HG02870 (cell line): ENCODE results near the gene SCNN1B.

Experiments used
- ATAC-seq: cut with Tn5 transposase; IDR thresholded peaks from one replicate; pipeline ENCODE4 v1.9.1; 2021; ENCODE audit warnings: mild to moderate bottlenecking, moderate library complexity; ENCODE audit not compliant: unreplicated experiment

SCNN1B gene

GRCh38 chr16:23319861-23320615 lies 17.9 kb downstream of the SCNN1B start:
- no peak for ATAC-seq

- ATAC-seq, result no peak
Measured at GRCh38 chr16:23320693-23321092, 18.6 kb downstream of the SCNN1B start.

- no peak for ATAC-seq
Measured at GRCh38 chr16:23321206-23321875, 19.2 kb downstream of the SCNN1B start.

- ATAC-seq, result no peak
Measured at GRCh38 chr16:23323224-23324030, 21.3 kb downstream of the SCNN1B start.

GRCh38 chr16:23324727-23325126 lies 22.6 kb downstream of the SCNN1B start:
- no peak for ATAC-seq

- no peak for ATAC-seq
Measured at GRCh38 chr16:23327836-23328235, 25.7 kb downstream of the SCNN1B start.

DNA sequence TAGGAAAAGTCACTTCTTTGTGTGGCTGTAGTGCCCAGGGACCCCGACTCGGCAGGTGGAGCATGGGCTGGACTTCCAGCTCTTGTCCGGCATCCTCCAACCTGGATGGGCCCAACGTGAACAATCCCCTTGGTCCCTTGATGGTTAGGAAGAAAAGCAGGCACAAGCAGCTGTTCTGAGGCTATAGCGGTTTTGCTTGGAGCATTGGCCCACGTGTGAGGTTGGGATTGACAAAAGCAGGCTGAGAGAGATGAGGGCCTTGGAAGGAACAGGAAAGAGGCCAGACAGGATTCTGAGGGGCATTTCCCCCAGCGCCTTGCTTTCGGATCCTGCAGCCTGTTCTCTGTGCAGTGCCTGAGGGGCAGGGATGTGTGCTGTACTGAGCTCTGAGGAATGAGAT lies 28.1 kb downstream of the SCNN1B start:
- no peak for ATAC-seq

DNA sequence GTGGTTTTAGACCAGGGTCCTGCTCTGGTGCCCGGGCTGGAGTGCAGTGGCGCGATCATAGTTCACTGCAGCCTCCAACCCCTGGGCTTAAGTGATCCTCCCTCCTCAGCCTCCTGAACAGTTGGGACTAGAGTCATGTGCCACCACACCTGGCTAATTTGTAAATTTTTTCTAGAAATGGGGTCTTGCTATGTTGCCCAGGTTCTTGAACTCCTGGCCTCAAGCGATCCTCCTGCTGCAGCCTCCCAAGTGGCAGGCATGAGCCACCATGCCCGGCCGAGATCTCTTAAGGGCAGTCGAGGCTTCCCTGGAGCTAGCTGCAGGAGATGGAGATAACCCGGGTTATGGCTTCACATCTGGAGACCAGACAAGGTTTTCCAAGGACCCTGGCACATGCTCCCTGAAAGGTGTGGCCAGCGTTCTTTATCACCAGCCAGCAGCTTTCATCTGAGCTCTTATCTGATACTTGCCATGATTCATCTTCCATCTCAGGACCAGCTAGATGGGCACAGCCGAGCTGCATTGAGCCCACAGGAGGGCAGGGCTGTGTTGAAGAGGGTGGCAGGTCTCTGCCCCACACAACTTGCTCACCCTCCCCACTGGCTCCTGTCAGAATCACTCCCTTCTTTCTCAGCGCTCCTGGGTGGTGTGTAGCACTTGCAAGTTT lies 28.6 kb downstream of the SCNN1B start:
- no peak for ATAC-seq

GRCh38 chr16:23333034-23333579 lies 31.0 kb downstream of the SCNN1B start:
- no peak for ATAC-seq

GRCh38 chr16:23333831-23334456 lies 31.8 kb downstream of the SCNN1B start:
- no peak for ATAC-seq

DNA sequence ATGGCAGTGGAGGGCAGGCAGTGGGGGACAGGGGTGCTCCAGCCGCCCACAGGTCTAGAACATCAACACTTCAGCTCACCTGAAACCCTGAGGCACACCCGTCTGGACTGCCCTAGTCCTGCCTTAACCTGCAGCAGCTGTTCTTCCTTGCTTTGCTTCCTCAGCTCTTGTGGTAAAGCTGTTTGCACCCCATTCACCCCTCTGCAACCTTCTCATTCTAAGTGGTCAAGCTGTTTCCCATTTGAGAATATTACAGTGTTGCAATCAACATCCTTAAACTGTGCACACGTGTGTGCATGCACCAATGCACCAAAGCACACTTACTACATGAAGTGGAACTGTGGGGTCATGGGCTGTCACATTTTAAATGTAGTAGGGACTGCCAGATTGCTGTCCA lies 32.4 kb downstream of the SCNN1B start:
- ATAC-seq, result no peak

GRCh38 chr16:23334950-23335349 lies 32.8 kb downstream of the SCNN1B start:
- ATAC-seq, result no peak

DNA sequence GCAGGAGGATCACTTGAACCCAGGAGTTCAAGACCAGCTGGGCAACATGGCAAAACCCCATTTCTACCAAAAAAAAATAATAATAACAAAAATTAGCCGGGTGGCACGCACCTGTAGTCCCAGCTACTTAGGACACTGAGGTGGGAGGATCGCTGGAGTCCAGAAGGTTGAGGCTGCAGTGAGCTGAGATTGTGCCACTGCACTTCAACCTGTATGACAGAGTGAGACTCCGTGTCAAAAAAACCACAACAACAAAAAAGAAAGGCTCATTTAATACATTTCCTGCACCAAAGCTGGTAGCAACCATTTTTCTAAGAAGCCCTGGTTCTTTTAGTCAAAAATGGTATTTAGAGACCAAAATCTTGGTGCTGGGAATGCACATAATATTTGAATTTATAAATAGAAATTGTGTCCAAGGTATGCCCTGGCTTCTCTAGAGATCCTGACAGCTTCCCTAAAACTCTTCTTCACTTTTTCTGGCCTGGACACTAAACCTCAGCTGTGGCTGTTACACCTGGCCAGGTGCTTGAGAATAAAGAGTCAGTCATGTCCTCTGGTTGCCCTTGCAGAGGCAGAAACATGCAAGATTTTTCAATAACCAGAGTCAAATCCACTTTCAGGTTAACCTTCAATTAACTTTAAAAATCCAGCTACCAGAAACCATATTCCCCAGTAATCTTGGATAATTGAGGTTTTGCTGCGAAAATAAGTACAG lies 35.9 kb downstream of the SCNN1B start:
- ATAC-seq, result no peak

GRCh38 chr16:23339787-23340186 lies 37.7 kb downstream of the SCNN1B start:
- no peak for ATAC-seq

DNA sequence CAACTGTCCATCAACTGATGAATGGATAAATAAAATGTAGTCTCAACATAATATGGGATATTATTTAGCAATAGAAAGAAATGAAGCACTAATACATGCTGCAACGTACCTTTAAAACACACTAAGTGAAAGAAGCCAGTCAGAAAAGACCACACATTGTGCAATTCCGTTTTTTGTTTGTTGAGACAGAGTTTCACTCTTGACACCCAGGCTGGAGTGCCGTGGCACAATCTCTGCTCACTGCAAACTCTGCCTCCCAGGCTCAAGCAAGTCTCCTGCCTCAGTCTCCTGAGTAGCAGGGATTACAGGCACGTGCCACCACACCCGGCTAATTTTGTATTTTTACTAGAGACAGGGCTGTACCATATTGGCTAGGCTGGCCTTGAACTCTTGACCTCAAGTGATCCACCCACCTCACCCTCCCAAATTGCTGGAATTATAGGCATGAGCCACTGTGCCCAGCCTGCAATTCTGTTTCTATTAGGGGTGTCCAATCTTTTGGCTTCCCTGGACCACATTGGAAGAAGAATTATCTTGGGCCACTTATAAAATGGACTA lies 40.1 kb downstream of the SCNN1B start:
- ATAC-seq, result no peak

GRCh38 chr16:23343643-23344612 lies 41.8 kb downstream of the SCNN1B start:
- ATAC-seq, result no peak

DNA sequence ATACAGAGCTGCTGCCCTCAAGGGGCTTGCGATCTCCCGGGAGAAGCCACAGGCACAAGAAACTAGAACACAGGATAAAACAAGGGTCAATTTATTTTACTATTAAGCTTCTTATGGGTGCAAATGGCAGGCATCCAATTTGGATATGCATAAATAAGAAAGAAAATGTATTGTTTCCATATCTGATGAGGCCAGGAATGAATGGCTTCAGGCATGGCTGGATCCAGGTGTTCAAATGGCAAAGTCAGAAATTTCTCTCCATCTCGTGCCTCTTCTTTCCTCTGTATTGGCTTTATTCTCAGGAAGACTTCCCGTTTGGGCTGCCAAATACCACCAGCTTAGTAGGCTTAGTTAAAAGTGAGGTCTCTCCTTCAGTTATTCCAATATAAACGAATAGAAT lies 43.1 kb downstream of the SCNN1B start:
- ATAC-seq, result no peak
